ENCODE results near the gene JPH3.
A peak's percentile ranks its signal among the peaks of the same experiment; 100 is the strongest.

JPH3 gene

DNA sequence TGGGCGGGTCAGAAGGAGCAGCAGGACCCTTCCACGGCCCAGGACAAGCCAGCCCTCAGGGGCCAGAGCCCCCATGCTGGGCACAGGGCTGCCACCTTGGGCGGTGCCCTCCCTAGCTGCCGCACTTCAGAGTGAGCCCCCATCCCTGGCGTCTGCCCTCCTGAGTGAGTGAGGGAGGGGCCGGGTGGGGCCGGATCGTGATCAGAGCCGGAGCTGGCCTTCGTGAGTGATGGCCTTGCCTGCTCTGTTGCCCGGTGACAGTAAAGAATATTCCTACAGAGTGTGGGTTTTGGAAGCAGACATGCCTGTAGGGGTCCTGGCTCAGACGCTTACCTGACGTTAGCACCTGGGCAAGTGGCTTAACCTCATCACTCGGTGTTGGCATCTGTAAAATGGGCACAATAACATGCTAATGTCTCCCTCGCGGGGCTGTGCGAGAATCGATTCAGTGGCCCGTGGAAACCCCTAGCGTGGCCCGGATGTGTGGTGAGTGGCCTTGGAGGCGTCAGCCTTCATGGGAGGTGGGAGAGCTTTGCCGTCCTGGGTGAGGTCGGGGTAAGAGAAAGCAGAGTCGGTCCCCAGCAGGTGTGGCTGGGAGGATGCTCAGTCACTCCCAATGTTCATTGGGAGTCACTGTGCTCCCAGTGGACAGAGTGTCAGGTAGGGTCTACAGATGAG is 26.1 kb downstream of the JPH3 start:
- no peak for DNase-seq

DNA sequence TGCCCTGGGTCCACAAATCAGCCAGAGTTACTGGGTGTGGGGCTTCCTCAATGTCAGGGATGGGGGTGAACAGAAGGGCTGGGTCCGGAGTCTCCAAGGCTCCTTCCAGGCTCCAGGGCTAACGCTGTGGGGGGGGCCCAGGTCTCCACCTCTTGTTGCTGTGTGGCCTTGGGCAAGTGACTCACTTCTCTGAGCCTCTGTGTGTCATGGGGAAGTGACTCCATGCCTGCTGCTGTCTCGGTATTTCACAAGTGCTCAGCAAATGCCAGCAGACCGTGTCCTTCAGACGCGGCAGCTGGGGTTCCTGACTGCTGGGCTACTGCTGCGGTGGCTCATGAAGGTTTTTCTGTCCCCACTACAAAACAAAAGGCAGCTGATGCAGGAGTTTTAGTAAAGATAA is 26.6 kb downstream of the JPH3 start:
- DNase-seq: no peak

DNA sequence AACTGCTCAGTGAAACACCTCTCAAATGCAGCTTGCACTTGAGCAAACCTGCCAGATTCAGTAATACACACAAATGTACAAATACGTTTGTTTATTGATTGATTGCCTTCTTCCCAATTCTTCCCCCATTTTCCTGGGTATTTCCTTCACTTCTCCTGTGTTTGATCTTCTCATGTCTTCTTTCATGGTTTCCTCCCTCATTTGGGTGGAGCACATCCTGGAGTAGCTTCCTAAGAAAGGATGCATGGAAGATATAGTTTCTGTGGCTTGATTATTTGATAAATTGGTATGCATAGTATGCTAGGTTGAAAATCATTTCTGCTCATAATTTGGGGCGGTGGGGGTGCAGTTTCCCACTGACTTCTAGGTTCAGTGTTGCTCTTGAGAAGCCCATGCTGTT is 28.8 kb downstream of the JPH3 start:
- DNase-seq: no peak

DNA sequence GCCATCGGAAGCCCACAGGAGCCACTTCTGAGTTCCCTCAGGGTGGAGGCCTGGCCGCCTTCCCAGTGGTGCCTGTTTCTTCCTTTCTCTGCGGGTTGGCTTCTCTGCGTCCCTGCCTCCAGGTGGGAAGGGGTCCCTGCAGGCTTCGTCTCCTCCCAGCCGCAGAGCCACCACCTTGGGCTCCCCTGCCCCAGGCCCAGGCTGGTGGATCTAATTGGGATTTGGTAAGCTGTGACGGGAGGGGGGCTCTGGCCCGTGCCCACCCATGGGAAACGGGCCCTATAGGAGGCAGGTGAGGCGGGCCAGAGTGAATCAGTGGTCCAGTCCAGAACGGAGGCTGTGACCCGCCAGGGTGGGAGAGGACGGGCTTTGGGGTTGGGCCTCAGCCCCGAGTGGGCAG is 32.1 kb downstream of the JPH3 start:
- no peak for DNase-seq

DNA sequence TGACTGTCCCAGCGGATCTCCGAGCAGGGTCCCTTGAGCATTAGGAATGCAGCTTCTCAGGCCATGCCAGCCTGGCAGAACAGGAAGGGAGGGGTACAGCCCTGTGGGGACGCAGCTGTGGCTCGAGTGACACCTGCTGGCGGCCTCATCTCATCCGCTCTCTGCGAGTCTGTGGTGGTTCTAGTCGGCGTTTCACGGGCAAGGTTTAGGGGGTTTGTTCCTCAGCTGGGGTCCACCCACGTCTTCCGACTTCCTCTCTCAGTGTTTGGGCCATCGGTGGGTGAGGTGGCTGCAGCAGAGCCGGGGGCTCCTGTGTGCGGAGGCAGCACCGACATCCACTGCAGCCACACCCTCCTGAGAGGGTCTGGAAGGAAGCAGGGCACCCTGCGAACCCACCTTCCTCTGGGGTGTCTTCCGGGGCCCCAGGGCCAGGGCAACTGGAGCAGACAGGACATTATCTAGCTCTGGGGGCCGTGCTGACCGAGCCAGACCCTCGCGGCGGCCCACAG is 33.3 kb downstream of the JPH3 start:
- DNase-seq: peak; percentile 90

DNA sequence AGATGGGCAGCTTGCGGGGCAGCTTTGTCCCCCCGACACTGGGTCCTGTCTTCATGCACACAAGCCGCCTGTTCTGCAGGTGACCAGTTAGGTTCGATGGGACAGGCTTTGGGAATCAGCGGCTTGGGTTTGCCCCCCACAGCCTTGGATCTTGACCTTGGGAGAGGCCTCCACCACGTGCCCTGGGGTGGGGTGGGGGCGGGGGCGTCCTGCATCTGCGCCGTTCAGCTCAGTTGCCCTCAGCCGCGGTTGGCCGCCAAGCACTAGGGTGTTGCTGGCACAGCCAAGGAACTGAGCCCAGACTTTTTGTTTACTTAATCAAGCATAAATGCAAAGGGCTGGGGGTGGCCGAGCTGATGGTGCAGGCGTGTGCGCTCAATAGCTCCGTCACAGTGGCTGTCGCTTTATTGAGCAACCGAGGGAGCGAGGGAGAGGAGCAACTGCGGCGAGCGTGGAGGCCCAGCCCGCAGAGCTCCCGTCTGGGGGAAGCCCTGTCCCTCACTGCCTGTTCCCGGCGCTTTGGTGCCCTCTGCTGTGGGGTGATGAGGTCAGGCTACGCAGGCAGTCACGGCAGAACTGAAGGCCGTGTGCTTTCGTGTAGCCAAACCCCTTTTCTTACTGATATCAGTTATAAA is 33.9 kb downstream of the JPH3 start:
- DNase-seq: peak; percentile 91

DNA sequence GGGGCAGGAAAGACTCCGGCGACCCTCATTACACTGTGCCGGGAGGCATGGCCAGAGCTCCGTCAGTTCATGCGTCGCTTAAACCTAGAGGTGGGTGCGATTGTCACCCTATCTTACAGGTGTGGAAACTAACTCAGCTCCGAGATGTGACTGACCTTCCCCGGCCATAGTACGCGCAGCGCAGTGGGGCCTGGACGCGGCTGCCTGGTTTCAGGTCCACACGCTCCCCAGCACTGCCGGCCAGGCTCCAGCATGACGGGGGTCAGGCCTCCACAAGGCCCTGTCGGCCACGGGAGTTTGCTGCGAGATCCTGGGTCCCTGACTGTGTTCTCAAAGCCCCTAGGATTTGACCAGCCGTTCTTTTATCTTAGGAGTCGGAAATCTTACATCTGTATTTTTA is 34.4 kb downstream of the JPH3 start:
- no peak for DNase-seq

DNA sequence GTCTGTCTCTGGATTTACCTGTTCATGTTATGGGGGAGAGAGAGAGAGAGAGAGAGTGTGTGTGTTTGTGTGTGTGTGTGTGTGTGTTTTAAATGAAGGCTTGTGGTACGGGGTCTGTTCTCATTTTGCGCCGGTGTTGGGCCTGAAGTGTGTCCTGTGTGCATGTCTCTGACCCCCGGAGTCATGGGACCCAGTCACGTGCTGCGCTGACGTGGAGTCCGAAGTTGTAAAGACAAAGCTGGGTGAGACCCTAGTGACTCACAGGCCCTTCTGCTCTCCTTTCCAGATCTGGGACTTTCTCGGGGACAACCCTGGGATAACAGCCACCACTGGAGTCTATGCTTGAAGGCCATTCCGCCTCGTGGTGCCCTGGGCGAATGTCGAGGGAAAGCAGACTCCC is 35.0 kb downstream of the JPH3 start:
- DNase-seq: no peak

DNA sequence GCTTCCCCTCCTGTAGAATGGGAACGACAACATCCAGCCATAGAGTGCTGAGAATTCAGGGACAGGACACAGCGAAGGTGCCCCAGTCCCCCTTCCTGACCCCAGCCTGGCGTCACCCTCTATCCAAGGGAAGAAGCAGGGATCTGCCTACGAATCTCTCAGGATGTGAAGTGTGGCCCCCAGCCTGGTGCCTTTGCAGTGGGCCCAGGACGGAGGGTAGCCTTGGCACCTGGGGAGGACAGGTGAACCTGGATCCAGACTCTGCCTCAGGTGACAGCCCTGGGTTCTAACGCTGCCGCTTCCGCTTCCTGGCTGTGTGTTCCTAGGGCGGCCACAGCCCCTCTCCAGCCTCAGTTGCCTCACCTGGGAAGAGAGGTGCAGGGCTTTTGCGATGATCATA is 36.4 kb downstream of the JPH3 start:
- DNase-seq: no peak

DNA sequence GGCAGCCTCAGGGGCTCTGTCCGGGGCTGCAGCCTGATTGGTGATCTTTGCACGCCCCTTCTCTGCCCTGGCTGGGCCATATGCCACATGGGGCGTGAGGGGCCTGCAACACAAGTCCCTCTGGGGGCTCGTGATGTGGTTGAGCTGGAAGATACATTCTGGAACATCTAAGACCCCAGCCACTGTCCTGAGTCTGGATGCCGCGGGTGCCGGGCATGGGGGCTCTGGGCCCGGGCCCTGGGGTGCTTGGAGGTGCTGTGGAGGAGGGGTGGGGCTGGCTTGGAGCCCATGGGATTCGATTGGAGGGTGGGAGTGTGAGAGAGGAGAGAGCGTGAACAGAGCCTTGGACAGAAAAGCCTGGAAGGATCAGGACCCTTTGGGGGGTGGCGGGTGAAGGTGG is 39.4 kb downstream of the JPH3 start:
- DNase-seq: no peak

DNA sequence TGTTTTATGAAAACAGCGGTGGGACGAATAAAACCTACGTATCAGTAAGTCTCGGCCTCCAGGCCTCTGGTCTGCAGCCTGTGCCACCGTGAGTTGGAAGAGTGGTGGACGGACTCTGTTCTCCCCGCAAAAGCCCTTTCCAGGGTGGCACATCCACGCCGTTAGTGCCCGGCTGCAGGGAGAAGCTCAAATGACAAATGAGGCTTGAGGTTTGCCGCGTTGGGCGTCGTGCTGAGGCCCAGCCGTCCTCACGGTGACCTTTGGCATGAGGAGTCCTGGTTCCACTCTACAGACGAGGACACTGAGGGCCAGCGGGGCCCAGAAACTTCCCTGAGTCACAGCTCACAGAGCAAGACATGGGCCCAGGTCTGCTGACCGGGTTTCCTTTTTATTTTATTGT is 40.2 kb downstream of the JPH3 start:
- DNase-seq: no peak

DNA sequence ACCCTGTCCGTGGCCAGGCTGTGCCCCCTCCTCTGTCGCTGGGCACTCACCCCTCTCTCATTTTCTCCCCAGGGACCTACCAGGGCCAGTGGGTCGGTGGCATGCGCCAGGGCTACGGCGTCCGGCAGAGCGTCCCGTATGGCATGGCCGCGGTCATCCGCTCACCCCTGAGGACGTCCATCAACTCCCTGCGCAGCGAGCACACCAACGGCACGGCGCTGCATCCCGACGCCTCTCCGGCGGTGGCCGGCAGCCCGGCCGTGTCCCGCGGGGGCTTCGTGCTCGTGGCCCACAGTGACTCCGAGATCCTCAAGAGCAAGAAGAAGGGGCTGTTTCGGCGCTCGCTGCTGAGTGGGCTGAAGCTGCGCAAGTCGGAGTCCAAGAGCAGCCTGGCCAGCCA is 41.9 kb downstream of the JPH3 start:
- DNase-seq: no peak

DNA sequence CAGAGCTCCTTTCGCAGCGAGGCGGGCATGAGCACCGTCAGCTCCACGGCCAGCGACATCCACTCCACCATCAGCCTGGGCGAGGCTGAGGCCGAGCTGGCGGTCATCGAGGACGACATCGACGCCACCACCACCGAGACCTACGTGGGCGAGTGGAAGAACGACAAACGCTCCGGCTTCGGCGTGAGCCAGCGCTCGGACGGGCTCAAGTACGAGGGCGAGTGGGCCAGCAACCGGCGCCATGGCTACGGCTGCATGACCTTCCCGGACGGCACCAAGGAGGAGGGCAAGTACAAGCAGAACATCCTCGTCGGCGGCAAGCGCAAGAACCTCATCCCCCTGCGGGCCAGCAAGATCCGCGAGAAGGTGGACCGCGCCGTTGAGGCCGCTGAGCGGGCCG is 42.3 kb downstream of the JPH3 start:
- DNase-seq: no peak

DNA sequence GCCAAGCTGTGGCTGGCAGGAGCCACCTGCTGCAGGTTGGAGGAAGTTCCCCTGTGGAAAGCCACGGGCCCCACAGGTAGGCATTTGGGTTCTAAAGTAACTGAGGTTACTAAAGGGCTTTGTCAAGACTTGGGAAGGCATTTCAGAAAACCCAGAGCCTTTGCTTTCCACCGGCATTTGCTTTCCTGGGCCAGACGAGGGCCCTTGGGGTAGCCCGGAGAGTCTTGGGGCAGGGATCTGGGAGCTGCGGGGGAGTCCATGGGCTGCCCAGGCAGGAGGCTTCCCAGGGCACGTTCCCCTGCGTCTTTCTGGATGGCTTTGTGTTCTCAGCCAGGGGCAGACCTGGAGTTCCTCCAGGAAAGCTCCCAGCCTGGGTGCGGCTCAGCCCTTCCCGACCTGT is 43.5 kb downstream of the JPH3 start:
- no peak for DNase-seq

DNA sequence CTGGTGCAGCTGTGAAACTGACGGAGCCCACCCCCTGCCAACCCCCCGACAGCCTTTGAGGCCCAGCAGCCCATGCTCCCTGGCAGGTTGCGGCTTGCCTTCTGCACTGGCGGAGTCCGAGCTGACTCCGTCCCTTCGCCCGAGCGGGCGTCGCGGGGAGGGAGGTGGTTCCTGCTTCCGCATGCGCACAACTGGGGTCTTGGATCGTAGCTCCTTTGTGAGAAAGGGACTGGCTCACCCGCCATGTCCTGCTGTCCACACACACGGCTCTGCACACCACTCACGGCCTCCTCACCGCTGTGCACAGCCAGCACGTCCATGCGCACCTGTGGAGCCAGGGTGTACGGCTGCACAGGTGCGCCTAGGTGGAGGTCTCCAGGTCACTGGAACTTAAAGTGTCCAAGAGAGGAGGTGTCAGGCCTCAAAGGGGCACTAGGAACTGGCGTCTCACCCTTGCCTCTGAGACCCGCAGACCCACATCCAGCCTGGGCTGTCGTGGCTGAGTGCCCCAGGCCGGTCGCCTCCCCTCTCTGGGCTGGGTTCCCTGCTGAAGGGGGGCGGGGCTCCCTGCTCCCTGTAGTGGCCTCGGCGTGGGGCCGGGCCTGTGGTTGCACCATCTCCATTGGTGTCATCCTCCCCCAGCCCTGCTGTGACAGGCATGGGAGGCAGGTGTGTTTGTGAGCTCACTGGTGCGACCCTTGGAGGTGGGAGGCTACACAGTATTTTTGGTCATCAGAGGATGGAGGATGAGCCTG is 45.3 kb downstream of the JPH3 start:
- no peak for DNase-seq

DNA sequence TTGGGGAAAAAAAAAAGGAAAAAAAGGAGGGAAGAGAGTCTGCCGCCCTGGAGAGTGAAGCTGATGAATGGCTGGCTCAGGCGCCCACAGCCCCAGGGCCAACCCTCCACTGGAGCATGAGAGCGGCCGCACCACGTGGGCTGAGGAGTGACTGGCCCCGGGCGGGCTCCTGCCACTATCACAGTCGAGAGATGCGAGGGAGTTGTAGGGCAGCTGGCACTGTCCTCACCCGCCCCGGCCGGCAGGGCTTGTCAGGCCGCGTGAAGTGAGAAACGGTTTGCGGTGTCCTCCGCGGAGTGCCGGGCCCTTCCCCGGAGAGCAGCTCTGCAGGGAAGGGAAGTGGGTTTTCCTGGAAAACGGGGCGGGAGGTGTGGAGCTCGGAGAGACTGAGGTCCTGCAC is 45.9 kb downstream of the JPH3 start:
- DNase-seq: no peak

DNA sequence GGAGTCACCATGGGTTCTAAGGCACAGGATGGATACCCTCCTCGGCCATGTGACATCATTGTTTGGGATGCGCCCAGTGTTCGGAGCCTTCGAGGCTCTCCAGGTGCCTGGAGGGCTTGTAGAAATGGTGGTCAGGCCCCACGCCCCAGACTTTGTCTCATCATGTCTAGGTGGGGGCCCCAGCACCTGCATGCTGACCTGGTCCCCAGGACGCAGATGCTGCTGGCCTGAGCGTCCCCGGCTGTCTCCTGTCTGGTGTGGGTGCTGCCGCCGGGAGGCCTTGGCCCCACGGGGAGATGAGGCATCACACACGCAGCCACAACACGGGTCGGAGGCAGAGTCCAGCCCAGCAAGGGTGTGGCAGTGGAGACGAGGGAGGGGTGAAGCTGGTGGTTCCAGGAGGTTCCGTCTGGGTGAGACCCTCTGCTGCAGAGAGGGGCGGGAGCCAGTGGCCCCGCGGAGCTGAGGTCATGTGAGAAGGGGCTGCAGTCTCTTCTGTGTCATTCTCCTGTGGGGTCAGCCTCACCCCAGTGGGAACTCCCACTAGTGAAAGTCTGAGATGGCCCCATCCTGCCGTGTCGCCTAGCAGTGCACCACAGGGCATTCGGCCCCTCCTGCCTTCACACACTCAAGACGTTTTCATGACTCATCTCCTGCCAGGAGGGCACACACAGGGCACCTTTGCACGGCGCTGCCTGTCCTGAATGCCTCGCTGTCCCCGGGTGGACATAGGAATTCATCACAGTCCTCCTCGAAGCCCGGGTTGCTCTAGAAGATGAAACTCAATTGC is 46.6 kb downstream of the JPH3 start:
- DNase-seq: no peak

DNA sequence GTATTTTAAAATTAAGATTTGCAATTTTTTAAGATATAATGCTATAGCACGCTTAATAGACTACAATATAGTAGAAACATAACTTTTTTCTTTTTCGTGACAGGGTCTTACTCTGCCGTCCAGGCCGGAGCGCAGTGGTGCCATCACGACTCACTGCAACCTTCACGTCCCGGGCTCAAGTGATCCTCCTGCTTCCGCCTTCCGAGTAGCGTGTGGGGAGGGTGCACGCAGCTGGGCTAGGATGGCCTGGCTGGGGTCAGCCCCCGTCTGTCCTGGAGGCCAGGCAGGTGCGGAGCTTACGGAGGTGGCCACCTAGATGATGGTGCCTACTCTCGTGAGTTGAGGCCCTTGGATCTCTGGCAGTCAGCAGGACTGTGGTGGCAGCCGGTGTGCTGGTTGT is 50.1 kb downstream of the JPH3 start:
- no peak for DNase-seq

DNA sequence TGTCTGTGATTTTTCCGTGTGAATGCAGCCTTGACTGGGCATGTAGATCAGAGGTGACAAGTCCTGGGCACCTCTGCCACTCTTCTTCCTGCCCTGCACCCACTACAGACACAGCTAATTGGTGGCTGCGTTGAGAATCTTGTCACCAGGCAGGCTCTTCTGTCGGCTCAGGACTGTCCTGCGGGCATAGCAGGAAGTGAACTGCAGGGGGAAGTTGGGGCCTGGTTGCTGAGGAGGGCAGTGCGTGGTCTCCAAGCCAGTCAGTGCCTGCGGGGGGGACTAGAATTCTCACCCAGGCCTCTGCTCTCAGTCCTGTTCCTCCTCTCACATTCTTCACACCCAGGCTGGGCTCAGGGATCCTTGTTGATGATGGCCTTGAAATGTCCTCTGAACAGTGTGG is 50.5 kb downstream of the JPH3 start:
- no peak for DNase-seq

DNA sequence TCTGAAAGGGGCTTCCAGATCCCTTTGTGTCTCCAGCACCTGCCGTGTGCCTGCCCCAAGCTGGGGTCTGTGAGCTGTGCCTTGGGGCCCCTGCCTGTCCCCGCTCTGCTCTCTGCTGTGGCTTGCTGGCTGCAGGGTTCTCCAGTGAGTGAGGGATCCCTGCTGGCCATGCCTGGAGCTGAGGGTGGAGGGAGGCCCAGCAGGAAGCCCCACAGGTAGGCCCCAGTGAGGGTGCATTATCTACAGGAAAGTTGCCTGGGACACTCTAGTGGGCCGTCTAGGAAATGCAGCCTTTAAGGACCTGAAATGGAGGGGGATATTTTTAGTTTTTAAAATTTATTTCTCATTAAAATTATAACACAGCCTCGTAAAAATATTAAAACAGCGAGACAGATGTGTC is 50.9 kb downstream of the JPH3 start:
- DNase-seq: no peak

DNA sequence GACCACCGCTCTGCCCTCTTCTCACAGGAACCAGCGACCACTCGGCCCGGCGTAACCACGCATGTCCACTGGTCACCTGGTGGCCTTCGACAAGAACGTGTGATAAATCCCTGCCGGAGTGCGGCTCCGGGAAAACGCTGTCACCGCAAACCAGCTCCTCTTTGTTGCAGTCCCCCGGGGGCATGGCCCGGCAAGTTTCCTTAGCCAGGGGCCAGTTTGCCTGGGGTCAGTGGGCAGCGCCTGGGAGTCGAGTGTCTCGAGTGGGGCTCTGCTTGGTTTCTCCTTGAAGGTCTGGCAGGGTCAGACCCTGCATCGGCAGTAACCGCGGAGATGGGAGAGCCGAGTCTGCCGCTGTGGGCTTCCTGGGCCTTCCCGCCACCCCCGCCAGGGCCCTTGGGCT is 52.5 kb downstream of the JPH3 start:
- DNase-seq: no peak

DNA sequence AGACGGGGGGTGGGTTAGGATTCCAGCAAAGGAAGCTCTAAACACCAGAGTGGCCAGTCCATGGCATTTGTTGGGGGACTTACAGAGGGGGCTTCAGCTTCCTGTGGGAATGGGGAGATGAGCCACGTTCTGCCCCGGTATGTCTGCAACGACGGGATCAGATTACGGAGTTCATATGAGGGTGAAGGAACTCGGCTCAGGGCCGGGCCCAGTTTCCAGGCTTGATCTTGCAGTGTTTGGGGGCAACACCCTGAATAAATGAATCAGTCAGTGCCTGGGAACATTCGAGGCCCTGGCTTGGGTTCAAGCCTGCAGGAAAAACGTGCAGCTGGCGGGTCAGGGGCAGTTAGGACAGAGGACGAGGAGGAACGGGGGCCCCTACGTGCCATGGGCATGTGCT is 54.0 kb downstream of the JPH3 start:
- no peak for DNase-seq

DNA sequence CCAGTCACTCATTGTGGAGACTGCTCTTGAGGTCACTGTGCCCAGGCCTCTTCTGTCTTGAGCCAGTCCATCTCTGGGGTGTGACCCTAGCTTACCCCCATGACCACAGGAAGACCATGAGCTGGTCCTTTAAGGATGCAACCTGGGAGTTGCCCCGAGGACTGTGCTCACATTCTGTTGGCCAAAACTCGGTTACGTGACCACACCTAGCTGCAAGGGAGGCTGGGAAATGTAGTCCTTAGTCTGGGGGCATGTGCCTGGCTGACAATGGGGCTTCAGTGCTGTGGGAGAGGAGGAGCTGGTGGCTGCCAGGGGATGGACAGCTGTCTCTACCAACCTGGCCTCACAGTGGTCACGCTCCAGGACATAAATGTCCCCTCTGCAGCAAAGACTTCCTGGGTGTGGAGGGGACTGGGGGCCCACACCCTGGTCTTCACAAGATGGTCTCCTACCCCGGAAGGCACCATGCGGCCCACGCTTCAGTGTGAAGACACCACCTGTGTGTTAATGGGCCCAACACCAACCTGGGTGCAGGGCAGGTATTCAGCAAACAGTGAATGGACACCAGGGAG is 55.4 kb downstream of the JPH3 start:
- no peak for DNase-seq

Data from activated CD8-positive, alpha-beta memory T cell treated with anti-CD3 and anti-CD28 coated beads for 24 hours (primary cell).